ENCODE results near the gene TEKT5.
"Not testable (repeated sequence)": the region's sequence is repeated elsewhere in the genome, so short reads cannot be mapped to it uniquely, and the experiment has no call there.

TEKT5 gene

DNA sequence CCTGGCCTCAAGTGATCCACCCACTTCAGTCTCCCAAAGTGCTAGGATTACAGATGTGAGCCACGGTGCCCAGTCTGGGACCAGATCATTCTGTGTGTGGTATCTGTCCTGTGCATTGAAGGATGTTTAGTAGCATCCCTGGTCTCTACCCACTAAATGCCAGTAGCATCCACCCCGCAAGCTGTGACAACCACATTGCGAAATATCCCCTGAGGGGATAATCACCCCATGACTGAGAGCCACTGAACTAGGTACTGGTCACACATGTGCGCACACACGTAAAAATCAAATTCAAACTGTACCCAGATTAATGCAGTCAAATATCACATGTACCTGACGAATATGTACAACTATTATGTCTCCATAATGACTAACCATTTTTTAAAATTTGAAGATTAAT, 35.8 kb downstream of the TEKT5 start:
- DNase-seq (ENCODE audit: low spot score) = no peak

DNA sequence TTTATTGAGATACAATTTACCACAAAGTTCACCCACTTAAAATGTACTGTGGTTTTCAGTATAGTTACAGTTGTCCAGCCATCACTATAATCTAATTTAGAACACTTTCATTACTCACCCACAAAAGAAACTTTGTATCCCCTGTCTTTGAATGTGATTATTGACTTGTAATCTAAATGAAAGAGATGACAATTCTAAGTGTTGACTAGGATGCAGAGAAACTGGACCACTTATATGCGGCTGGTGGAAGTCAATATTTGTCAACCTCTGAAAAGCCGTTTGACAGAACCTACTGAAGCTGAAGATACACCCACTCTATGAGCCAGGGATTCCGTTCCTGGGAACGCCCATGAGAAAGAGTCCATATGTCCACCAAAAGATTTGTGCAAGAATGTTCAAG, 36.8 kb downstream of the TEKT5 start:
- DNase-seq (ENCODE audit: low spot score) = no peak

DNA sequence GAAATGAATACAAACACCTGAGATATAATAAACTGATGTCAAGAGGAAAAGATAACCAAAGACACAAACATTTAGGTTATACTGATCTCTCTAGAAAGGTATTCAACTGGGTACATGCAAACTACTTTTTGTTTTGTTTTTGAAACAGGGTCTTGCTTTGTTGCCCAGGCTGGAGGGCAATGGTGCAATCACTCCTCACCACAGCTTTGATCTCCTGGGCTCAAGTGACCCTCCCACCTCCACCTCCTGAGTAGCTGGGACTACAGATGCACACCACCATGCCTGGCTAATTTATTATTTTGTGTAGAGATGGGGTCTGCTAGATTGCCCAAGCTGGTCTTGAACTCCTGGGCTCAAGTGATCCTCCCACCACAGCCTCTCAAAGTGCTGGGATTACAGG, 38.1 kb downstream of the TEKT5 start:
- no peak for DNase-seq (ENCODE audit: low spot score)

DNA sequence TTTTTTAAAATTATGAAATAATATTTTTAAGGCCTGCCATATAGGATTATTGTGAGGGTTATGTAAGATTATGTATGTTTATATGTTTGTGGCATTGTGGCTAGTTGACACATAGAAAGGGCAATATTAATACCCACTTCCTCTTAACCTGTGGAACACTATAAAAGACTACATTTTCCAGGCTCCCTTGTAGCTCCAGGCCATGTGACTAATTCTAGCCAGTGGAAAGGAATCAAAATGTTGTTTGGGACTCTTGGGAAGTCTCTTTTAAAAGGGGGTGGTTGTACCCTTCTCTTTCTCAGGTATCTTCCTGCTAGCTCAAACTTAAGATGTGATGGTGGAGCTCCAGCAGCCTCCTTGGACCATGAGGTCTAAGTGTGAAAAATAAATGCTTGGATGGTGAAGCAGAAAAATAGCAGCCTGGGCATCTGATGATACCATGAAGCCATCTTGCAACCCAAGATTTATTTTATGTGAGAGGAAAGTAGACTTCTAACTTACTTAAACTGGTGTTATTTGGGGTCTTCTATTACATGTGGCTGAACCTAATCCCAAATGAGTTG, 39.2 kb downstream of the TEKT5 start:
- no peak for DNase-seq (ENCODE audit: low spot score)

DNA sequence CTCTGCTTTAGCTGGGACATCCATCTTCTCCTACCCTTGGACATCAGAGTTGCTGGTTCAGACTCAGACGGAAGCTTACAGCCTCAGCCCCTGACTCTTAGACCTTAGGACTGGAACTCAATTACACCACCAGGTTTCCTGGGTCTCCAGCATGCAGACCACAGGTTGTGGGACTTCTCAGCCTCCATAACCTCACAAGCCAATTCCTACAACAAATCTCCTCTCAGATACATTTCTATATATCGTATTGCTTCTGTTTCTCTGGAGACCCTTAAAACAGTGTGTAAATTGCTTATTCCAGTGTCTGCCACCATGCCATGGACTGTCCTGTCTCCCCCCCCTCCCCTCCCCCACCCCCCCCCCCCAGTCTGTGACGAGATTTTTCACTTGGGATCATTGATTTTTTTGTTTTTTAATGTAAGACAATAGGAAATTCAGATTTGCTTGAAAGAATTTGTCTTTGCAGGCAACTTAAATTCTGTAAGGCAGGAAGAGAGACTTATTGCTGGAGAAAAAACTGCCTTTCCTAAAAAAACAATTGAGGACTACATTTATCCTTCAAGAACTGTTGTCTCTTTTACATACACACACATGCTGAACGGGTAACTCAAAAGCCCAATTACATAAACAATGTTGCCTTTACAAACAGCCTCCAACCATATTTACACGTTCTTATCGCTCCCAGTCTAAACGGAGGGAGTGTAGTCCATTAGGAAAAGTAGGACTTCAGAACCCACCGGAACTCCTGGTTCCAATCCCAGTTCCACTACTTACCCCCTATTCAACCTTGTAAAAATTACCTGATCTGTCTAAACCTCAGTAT, 39.9 kb downstream of the TEKT5 start:
- DNase-seq (ENCODE audit: low spot score) = no peak

DNA sequence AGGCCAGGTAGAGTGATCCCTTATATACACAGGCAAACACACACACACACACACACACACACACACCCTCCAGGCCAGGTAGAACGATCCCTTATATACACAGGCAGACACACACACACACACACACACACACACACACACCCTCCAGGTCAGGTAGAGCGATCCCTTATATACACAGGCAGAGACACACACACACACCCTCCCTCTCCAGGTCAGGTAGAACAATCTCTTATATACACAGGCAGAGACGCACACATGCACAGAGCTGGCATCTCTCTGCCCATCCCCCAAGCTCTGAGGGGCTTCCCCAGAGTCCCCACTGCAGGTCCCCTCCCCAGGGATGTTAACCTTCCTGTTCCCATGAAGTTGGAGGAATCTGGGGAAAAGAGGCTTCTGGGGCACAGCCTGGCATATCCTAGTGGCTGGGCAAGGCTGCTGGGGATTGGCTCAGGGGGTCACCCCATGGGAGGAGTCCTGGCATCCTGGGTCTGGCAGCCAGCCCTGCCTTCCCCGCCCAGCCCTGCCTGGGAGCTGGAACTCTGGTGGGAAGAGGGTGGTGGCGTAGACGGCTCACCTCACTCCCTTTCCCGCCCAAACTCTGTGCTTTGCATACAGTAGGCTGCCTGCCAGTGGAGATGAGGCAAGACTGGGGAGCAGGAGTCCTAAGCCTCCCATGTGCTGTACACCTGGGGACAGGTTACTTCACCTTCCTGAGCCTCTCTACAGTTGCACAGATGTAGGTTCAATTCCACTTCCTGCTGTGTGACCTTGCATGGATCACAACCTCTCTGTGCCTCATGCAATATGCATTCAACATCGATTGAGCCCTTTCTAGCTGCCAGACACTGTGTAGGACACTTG, 41.8 kb downstream of the TEKT5 start:
- DNase-seq (ENCODE audit: low spot score) = no peak

DNA sequence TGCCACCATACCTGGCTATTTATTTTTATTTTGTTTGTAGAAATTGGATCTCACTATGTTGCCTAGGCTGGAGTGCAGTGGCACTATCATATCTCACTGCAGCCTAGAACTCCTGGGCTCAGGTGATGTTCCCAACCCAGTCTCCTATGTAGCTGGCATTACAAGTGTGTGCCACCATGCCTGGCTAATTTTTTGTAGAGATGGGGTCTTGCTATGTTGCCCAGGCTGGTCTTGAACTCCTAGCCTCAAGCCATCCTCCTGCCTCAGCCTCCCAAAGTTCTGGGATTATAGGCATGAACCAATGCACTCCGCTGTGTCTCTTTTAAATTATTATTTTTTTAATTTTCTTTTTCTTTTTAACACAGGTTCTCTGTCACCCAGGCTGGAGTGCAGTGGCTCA, 45.6 kb downstream of the TEKT5 start:
- DNase-seq (ENCODE audit: low spot score) = not testable (repeated sequence)

DNA sequence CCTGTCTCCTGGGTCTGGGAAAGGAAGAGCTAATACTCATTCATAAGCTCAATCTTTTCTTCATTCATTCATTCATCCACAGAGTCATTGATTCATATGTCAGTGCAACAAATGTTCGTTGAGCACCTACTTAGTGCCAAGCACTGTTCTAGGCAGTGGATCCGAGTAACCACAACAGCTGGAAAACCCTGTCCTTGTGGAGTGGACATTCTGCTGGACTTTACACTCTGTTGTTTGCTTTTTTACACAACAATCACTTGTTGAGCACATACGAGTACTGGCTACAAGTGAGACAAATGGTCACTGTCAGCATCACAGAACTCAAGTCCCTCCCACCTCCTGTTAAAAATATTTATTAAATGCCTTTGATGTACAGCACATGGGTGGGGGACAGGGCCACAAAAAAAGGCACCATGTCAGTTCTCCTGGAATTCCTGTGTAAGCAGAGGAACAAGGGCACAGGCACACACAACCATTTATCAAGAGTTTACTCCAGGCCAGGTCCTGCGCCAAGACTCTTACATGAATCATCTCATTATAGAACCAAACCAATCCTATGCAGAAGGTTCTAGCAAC, 46.9 kb downstream of the TEKT5 start:
- DNase-seq (ENCODE audit: low spot score) = no peak

DNA sequence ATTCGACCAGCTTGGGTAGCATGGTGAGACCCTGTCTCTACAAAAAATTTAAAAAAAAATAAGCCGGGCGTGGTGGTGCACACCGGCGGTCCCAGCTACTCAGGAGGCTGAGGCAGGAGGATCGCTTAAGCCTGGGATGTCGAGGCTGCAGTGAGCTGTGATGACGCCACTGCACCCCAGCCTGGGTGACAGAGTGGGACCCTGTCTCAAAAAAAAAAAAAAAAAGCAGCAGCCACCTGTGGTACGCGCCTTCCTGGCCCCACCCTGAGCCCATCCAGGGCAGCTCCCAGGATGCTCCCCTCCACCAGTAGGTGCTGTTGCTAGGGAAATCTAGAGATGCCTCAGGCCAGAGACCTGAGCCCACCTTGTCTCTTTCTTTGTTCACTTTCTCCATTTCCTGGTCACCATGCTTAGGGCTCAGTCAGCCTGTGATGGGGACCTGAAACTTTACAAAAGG, 47.4 kb downstream of the TEKT5 start:
- no peak for DNase-seq (ENCODE audit: low spot score)

DNA sequence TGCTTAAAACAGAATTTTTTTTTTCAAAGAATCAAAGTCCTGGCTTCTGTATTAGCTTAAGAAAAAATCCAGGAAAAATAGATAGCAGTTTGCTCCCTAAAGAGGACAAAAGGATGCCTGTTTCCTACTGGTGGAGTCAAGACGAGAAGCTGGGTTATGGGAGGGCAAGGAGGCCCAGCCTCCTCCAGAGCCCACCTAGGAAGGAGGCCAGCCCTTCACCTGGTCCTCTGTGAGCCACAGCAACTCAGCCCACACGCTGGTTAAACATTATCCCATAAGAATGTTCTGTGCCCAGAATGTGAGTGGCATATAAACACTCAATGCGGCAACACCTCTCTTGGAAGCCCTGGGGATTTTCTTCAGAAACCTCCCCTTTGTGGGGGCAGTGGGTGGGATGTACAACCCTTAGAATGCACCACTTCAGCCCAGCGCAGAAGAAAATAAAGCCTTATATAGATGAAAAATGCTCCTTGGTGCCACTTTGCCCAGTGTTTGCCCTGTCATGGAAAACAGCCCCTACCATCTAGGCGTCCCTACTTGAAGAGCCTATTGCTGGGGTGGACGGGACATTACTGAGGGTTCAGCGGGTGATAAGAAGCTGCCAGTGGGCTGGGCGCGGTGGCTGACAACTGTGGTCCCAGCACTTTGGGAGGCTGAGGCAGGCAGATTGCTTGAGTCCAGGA, 48.0 kb downstream of the TEKT5 start:
- DNase-seq (ENCODE audit: low spot score) = no peak

DNA sequence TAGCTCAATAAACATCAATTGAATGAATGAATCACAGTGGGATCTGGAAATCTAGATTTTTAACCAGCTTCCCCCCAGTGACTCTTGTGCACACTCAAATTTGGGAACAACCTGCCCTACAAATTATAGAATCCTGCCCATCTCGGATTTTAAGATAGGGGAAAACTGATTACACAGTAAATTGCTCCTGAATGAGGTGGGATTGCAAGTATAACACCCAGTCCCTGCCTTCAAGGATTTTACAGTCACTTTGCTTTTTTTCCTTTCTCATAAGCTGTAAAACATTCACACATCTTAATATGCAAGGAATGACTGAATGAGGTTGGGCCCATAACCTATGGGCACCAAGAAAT, 48.5 kb downstream of the TEKT5 start:
- no peak for DNase-seq (ENCODE audit: low spot score)

DNA sequence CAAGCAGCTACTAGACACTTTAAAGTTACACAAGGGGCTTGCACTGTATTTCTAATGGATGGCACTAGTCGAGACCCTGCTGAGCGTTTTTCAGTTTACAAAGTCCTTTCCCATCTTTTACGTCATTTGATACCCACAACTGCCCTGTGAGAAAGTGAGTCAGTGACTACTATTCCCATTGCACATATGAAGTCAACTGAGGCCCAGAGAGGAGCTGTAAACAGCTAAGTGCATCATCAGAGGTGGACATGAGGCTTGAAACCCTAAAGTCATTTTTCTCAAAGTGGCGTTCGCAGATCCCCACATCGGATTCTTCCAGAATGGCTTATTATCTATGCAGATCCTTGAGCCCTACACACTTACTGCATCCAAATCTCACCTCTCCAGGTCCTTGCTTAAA, 50.6 kb downstream of the TEKT5 start:
- DNase-seq (ENCODE audit: low spot score) = no peak

DNA sequence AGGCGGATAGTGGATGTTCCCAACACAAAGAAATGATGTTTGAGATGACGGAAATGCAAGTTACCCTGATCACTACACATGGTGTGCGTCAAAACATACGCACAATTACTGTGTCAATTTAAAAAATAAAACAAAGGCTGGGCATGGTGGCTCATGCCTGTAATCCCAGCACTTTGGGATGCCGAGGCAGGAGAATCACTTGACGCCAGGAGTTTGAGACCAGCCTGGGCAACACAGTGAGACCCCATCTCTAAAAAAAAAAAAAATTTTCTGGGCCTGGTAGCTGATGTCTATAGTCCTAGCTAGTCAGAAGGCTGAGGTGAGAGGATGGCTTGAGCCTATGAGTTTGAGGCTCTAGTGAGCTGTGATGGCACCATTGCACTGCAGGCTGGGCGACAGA, 51.8 kb downstream of the TEKT5 start:
- no peak for DNase-seq (ENCODE audit: low spot score)

DNA sequence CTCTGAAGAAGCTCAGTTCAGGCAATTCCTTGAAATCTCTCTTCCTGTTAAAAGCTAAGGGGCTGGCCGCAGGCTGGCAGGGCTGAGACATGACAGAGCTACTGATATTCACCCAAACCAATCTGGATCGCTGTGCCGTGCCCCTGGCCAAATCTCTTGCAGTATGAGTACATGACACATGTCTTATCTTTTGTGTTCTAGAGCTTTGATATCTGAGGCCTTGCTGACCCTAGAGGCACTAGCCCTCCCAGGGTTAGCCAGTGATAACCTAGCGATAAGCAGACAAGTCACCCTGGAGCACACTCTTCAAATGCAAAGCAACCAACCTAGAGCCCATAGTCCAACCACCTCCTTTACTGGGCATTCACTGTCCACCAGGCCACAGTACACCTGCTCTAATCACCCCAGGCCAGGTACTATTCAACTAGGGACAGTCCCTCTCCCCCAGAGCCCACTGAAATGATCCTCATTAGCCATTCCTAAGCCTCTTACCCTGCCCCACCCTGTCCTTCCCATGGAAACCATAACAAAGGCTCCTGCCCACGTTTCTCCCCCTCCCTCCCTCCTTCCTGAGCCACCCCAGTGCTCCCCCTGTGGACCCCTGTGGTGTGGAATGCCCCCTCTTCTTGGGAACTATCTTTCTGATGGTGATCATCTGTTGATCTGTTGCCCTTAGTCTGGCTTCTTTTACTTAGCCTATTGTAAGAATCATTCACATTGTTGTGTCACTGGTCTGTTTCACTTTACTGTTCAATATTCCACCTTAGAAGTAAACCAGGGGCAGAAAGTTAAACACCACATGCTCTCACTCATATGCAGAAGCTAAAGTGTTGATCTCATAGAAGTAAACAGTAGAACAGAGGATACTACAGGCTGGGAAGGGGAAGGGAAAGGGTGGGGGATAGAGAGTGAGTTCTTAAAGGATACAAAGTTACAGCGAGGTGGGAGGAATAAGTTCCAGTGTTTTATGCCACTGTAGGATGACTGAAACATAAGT, 52.5 kb downstream of the TEKT5 start:
- peak; percentile 64 for DNase-seq (ENCODE audit: low spot score)

DNA sequence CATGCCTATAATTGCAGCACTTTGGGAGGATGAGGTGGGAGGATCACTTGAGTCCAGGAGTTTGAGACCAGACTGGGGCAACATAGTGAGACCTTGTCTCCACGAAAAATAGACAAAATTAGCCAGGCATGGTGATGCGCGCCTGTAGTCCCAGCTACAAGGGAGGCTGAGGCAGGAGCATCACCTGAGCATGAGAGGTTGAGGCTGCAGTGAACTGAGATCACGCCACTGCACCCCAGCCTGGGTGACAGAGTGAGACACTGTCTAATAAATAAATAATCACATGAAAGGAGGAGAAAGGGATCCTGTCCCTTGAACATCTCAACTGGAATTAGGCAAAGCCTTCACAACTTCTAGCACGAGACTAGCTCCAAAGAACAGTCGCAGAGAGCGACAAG, 53.2 kb downstream of the TEKT5 start:
- DNase-seq (ENCODE audit: low spot score) = no peak

DNA sequence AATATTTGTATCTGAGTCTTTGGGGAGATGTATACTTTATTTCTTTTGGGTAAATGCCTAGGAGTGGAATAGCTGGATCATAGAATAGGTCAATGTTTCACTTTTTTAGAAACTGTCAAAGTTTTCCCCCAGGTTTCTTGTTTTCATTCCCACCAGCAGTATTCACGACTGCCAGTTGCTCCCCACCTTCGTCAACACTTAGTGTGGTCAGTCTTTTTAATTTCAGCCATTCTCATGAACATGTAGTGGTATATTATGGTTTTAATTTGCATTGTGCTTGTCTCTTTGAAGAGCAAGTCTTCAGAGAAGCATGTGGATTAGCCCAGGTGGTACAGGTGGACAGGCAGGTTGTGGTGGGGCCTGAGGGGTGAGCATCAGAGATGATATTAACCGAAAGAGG, 53.8 kb downstream of the TEKT5 start:
- DNase-seq (ENCODE audit: low spot score) = no peak

DNA sequence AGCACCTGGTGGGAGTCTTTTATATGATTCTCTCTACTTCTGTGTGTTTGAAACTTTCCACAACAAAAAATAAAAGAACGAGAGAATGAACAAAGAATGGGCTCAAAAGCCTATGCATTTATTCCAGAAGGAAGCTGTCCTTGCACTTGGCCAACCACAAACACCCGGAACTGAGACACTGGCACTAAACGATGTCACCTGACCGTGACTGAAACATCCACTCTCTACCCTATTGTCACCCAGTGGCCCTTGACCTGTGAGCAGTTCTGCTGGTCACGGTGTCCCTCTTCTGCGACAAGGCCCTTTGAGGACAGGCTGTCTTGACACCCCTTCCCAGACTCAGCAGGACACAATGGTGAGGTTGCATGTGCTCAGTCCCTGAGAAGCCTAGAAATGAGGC, 56.6 kb downstream of the TEKT5 start:
- no peak for DNase-seq (ENCODE audit: low spot score)

DNA sequence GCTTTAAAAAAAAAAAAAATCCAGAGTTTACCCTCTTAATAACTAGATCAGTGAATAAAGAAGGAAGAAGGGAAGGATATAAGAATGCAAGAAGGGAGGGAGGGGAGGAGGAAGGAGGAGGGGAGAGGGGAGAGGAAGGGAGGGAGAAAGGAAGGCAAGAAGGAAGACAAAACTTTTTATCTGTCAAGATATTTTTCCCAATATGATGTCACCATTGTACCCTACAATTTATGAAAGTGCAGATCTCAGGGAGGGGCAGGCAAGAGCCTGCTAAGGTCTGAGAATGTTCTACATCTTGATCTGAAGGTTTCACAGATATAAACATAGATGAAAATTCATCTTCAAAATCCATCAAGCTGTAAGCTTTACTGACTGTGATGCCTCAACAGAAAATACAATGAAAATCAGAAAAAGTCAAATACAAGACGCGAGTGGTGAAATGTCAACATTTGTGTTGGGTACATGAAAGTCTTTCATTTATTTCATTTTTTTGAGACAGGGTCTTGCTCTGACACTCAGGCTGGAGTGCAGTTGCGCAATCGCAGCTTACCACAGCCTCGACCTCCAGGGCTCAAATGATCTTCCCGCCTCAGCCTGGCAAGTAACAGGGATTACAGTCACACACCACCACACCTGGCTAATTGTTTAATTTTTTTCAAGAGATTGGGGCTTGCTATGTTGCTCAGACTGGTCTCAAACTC, 57.2 kb downstream of the TEKT5 start:
- DNase-seq (ENCODE audit: low spot score) = no peak

DNA sequence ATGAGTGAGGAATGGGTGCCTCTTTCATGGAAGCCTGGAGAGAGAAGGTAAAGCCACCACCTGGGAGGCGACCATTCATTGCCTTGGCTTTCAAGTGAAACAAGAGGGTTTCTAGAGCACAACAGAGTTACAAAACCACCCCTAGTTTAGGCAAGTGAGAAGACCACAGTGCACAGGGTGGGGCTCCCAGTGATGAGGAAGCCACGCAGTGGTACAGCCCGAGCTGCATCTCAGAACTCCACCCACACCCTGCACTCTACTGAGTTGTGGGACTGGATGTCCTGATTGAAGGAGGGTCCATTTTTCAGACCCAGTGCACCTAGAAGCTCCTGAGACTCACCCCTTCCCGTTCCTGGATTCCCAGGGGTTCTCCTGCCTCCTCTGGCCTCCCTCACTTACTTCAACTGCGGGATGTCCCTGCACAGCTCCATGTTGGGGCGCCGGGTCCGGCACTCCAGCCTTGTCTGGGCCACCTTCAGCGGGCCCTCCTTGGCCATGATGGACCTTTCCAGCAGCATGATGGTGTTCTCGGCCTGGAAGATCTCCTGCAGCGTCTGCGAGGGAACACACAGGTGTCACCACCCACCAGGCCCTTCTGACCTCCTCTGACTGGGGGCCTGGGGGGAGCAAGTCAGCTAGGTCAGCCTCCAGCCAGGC, 59.2 kb downstream of the TEKT5 start:
- DNase-seq (ENCODE audit: low spot score) = no peak

DNA sequence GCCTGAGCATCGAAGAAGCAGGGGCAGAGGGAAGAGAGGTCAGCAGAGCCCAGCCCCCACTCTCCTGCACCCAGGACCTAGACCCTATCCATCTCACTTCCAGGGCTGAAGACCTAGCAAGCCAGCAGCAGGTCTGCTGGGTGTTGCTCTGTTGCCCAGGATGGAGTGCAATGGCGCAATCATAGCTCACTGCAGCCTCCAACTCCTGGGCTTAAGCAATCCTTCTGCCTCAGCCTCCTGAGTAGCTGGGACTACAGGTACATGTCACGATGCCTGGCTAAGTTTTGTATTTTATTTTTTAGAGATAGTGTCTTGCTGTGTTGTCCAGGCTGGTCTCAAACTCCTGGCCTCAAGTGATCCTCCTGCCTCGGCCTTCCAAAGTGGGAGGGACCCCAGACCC, 61.3 kb downstream of the TEKT5 start:
- DNase-seq (ENCODE audit: low spot score) = not testable (repeated sequence)

All from ecto neural progenitor cell (in vitro differentiated cells).